Activated CD8-positive, alpha-beta T cell treated with anti-CD3 and anti-CD28 coated beads for 36 hours (primary cell): ENCODE data around the gene OLIG2. TPM values are rescaled to one million over a fixed set of nuclear protein-coding genes. Genes with fewer than 3 reads are reported as not detected.

Experiments used
- ATAC-seq: fragments of 200-7000 bp; cut with Tn5 transposase; one replicate; pipeline ENCODE4 v1.10.0; 2021; ENCODE audit warnings: mild to moderate bottlenecking, moderate library complexity
- CTCF ChIA-PET: fragments of 350-600 bp; sonication (Branson Sonifier 250); formaldehyde crosslinking; loops from one replicate; lab custom pipeline; 2021; ENCODE audit warnings: antibody characterized with exemption; lab: Charles Lee
- POLR2A ChIA-PET: fragments of 350-600 bp; sonication (Branson Sonifier 250); formaldehyde crosslinking; loops from one replicate; lab custom pipeline; 2021; ENCODE audit warnings: antibody characterized with exemption; lab: Charles Lee
- DNase-seq: peaks from one replicate; pipeline ENCODE4 v3.0.0-alpha.2; 2020
- H3K27ac Mint-ChIP-seq: one replicate; pipeline ENCODE4 v1.8.0; 2021; ENCODE audit warnings: mild to moderate bottlenecking, mixed read lengths
- H3K27me3 Mint-ChIP-seq: one replicate; pipeline ENCODE4 v1.8.0; 2021; ENCODE audit warnings: mixed read lengths
- H3K36me3 Mint-ChIP-seq: one replicate; pipeline ENCODE4 v1.8.0; 2021; ENCODE audit warnings: low read depth, mixed read lengths
- H3K4me1 Mint-ChIP-seq: one replicate; pipeline ENCODE4 v1.8.0; 2021; ENCODE audit warnings: low read depth, mixed read lengths
- H3K4me3 Mint-ChIP-seq: one replicate; pipeline ENCODE4 v1.8.0; 2021; ENCODE audit warnings: mild to moderate bottlenecking, moderate library complexity, mixed read lengths
- H3K9me3 Mint-ChIP-seq: one replicate; pipeline ENCODE4 v1.8.0; 2021; ENCODE audit warnings: mixed read lengths
- intact Hi-C: fragments of 100-400 bp; cut with micrococcal nuclease; formaldehyde crosslinking; loops from one replicate; pipeline ENCODE4 v1.10.0; 2022
- total RNA-seq, 2 experiments: library from RNA; stranded (reverse); gene quantifications; one replicate each; pipeline ENCODE4 v1.2.3, GENCODE V29; 2021
- TF ChIP-seq, protein P1 (sequence below): fragments of 200-600 bp; IDR thresholded peaks from one replicate; pipeline ENCODE4 v1.8.0; 2022; ENCODE audit warnings: antibody characterized with exemption, mild to moderate bottlenecking

OLIG2 gene
- total RNA-seq, 2 experiments from 2014 or later = not detected

DNA sequence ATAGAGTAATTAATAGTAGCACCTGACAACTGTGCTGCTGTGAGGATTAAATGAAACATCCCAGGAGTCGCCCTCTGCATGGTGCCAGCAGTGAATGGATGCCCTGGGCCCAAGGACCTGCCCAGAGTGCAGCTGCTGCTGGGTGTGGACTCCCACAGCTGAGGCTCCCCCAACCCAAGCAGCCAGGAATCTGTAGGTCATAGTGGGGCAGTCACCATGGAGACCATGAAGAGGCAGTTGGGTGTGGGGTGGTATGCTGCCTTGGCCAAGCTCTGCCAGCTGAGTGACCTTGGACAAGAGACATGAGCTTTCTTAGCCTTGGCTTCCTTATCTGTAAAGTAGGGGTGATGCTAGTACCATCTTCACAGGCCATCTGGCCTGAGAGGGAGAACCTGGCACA, 9.4 kb downstream of the OLIG2 start:
- peaks cover 12% of the 10 kb centered on the region for H3K4me1 Mint-ChIP-seq
- POLR2A ChIA-PET = no interaction called here
- DNase-seq (no peak), ATAC-seq (no peak)
- H3K9me3 Mint-ChIP-seq = no peaks in the 10 kb centered on the region
- no peak overlapping the region for H3K4me3 Mint-ChIP-seq
- peaks cover 26% of the 10 kb centered on the region for H3K27me3 Mint-ChIP-seq
- H3K36me3 Mint-ChIP-seq = no peaks in the 10 kb centered on the region
- H3K27ac Mint-ChIP-seq = no peak overlapping the region
- CTCF ChIA-PET = interaction anchor here (2.0 kb wide), 1 partner anchor 95 kb away, joined by 6 read pairs; no protein-coding TSS in a partner anchor
- intact Hi-C loops = no loop called here
- TF ChIP-seq, protein P1, sequence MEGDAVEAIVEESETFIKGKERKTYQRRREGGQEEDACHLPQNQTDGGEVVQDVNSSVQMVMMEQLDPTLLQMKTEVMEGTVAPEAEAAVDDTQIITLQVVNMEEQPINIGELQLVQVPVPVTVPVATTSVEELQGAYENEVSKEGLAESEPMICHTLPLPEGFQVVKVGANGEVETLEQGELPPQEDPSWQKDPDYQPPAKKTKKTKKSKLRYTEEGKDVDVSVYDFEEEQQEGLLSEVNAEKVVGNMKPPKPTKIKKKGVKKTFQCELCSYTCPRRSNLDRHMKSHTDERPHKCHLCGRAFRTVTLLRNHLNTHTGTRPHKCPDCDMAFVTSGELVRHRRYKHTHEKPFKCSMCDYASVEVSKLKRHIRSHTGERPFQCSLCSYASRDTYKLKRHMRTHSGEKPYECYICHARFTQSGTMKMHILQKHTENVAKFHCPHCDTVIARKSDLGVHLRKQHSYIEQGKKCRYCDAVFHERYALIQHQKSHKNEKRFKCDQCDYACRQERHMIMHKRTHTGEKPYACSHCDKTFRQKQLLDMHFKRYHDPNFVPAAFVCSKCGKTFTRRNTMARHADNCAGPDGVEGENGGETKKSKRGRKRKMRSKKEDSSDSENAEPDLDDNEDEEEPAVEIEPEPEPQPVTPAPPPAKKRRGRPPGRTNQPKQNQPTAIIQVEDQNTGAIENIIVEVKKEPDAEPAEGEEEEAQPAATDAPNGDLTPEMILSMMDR = no peak

DNA sequence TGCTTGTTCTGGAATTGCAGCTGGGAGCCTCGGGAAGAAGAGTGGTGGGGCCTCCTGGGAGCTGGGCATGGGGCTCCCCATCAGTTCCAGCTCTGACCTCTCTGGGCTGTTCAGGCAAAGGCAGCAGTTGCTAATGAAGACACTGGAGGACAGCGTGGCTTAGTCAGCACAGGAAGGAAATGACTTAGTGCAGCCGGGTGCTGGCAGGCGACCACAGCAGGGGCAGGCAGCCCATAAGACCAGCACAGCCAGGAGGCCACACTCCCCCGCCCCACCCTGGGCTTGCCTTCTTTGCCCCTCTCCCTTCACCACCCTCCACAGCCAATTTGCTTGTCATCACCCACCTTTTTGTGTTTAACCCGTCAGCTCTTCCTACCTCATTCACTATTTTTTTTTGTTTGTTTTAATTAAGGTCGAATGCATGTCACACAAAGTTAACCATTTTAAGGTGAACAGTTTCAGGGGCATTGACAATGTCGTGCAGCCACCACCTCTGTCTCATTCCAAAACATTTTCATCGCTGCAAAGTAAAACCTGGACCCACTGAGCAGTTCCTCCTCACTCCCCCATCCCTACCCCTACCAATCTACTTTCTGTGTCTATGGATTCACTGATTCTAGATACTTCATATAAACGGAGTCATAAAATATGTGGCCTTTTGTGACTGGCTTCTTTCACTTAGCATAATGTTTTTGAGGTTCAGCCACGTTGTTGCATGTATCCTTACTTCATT, 10.9 kb downstream of the OLIG2 start:
- Mint-ChIP-seq H3K27ac (peak overlapping the region; percentile 0), H3K4me1 (peaks cover 12% of the 10 kb centered on the region), H3K4me3 (no peak overlapping the region), H3K27me3 (peaks cover 24% of the 10 kb centered on the region), H3K9me3 (no peaks in the 10 kb centered on the region), H3K36me3 (no peaks in the 10 kb centered on the region)
- peak; percentile 96 for ATAC-seq
- DNase-seq = peak; percentile 61
- TF ChIP-seq, protein P1 = no peak
- intact Hi-C loops = no loop called here
- CTCF ChIA-PET = interaction anchor here (0.9 kb wide), 1 partner anchor 208 kb away, joined by 3 read pairs; no protein-coding TSS in a partner anchor
- POLR2A ChIA-PET = no interaction called here

- no peak overlapping the region for H3K27ac Mint-ChIP-seq
- intact Hi-C loops = no loop called here
- TF ChIP-seq, protein P1 = no peak
- no peaks in the 10 kb centered on the region for H3K9me3 Mint-ChIP-seq
- no peak overlapping the region for H3K4me3 Mint-ChIP-seq
- DNase-seq (no peak), ATAC-seq (no peak)
- H3K4me1 Mint-ChIP-seq = peaks cover 12% of the 10 kb centered on the region
- peaks cover 20% of the 10 kb centered on the region for H3K27me3 Mint-ChIP-seq
- POLR2A ChIA-PET = no interaction called here
- CTCF ChIA-PET = interaction anchor here (0.6 to 1.1 kb wide), 3 partner anchors 8 to 160 kb away, joined by 3 read pairs; no protein-coding TSS in a partner anchor
- H3K36me3 Mint-ChIP-seq = no peaks in the 10 kb centered on the region
Observed at GRCh38 chr21:33037501-33037900, 11.8 kb downstream of the OLIG2 start.

DNA sequence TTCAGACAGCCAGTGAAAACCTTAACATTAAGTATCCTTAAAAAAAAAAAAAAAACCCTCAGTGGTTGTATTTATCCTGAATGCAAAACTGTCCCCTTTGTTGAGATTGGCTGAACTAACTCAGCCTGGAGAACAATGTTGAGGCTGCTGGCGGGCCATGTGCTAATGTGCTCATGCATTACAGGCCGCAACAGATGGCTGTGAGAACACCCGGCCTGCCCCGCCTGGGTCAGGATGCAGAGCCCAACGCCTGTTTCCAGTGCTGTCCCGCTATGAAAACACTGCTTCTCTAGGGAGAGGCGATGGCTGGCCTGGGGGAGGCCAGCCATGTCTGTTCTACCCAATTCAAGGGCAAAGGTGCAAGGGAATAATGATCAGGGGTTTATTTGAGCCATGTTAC, 13.8 kb downstream of the OLIG2 start:
- Mint-ChIP-seq H3K36me3 (no peaks in the 10 kb centered on the region), H3K27me3 (peaks cover 26% of the 10 kb centered on the region), H3K4me3 (no peak overlapping the region), H3K9me3 (no peaks in the 10 kb centered on the region), H3K27ac (no peak overlapping the region), H3K4me1 (peaks cover 12% of the 10 kb centered on the region)
- POLR2A ChIA-PET = interaction anchor here (0.7 kb wide), 1 partner anchor 13 kb away, joined by 3 read pairs; no protein-coding TSS in a partner anchor
- ATAC-seq (no peak), DNase-seq (no peak)
- CTCF ChIA-PET = no interaction called here
- TF ChIP-seq, protein P1 = no peak
- intact Hi-C loops = no loop called here

- TF ChIP-seq, protein P1 = no peak
- peaks cover 12% of the 10 kb centered on the region for H3K4me1 Mint-ChIP-seq
- no peak overlapping the region for H3K4me3 Mint-ChIP-seq
- intact Hi-C loops = no loop called here
- H3K36me3 Mint-ChIP-seq = no peaks in the 10 kb centered on the region
- DNase-seq (no peak), ATAC-seq (no peak)
- POLR2A ChIA-PET = interaction anchor here (0.7 to 1.9 kb wide), 2 partner anchors 12 to 18 kb away, joined by 3 to 4 read pairs; no protein-coding TSS in a partner anchor
- peaks cover 27% of the 10 kb centered on the region for H3K27me3 Mint-ChIP-seq
- H3K9me3 Mint-ChIP-seq = no peaks in the 10 kb centered on the region
- CTCF ChIA-PET = no interaction called here
- H3K27ac Mint-ChIP-seq = no peak overlapping the region
Observed at GRCh38 chr21:33040215-33040614, 14.5 kb downstream of the OLIG2 start.
